GM18873 (cell line): ENCODE data around the gene KCTD15.

ENCODE experiments used
- ATAC-seq: cut with Tn5 transposase; IDR thresholded peaks from one replicate; pipeline ENCODE4 v1.9.1; 2021; ENCODE audit warnings: mild to moderate bottlenecking, moderate library complexity, moderate number of reproducible peaks; ENCODE audit not compliant: unreplicated experiment, low FRiP score

Gene KCTD15

DNA sequence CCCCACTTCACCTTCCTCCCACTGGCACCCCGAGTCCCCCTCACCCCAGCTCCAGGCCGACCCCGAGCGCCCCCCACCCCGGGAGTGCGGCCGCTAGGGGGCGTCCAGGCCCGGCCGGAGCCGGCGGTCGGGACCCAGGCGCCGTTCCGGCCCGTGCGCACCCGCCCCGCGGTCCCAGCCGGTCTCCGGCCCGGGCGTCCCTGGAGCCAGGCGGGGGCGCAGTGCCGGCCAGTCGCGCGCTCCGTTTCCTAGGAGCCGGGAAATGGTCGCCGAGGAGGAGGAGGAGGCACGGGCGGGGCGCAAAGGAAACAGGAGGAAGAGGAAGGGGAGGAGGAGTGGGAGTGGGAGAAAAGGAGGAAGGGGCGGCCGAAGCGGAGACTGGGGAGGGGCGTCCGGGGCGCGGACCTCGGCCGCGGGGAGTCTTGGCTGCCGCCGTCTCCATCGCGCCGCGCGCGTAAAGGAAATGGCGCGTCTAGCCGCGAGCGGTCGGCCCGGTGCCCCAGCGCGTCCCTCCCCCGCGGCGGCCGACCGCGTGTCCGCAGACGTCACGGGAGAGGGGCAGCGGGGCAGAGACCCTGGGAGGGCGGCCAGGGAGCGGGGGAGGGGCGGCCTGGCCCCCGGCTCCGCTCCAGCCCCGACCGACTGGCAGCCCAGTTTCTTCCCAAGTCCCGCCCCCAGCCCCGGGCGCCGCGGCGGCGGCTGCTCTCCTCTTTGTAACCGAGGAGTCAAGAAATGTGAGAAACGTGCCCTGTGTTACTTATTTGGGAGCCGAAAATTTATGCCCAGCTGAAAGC lies 1.1 kb upstream of the KCTD15 start:
- no peak for ATAC-seq

- ATAC-seq: no peak
Observed at GRCh38 chr19:33797802-33798671, 1.4 kb downstream of the KCTD15 start.

DNA sequence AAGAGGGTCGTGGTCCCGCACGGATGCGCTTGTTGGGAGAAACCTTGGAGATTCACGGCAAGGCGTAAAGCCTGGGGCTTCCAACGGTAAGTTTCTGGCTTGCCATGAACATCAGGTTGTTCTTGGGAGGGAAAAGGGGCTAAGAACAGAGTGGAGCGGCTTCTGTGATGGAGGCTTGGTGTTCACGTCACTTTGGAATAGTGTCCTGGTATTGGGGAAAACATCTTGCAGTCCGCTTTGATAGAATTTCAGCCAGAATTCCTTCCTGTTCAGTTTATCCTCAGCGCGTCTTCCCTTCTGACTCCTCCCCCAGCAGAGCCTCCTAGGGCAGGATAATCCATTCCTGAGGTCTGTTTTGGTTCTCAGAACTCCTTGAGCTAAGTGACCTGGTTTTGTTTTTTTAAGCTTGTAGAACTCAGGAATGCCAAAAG lies 2.0 kb downstream of the KCTD15 start:
- ATAC-seq: no peak

GRCh38 chr19:33799476-33799875 lies 2.8 kb downstream of the KCTD15 start:
- no peak for ATAC-seq

- ATAC-seq: no peak
Observed at GRCh38 chr19:33800012-33800680, 3.5 kb downstream of the KCTD15 start.

GRCh38 chr19:33801411-33801810 lies 4.7 kb downstream of the KCTD15 start:
- no peak for ATAC-seq

- ATAC-seq: no peak
Observed at GRCh38 chr19:33802001-33802400, 5.3 kb downstream of the KCTD15 start.

DNA sequence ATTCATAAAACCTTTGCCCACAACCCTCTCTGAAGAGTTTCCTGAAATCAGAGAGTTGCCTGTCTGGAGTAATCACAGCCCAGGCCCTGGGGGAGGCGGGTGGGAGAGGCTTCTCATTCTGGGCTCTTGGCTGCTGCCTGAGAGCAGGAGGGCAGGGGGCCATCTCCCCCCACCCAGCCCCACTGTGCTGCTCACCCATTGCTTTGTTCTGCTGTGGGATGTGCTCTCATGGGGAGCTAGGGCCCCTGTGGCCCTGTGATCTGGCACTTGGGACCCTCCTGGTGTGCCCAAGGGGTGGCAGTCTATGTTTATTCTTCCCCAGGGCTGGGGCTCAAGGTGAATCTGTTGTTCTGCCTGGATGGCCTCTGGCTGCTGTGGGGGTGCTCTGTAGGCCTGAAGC lies 6.1 kb downstream of the KCTD15 start:
- ATAC-seq: no peak

DNA sequence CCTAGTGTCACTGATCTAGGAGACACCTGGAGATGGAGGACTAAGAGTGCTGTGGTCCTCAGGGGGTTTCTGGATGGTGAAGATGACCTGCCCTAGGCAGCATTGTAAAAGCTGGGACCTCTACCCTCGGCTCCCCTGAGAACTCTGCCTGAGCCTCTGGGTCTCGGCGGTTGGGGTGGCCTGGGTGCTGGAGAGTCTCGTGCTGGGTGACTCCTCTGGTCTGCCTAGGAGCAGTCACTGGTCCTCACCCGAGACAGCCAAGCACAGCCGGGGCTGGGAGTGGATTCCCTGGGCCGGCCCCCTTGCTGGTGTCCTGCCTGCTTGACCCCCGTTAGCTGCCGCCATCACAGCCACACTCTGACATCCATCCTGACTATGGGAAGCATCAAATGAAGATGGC lies 6.7 kb downstream of the KCTD15 start:
- no peak for ATAC-seq

GRCh38 chr19:33804021-33804799 lies 7.5 kb downstream of the KCTD15 start:
- ATAC-seq: no peak

DNA sequence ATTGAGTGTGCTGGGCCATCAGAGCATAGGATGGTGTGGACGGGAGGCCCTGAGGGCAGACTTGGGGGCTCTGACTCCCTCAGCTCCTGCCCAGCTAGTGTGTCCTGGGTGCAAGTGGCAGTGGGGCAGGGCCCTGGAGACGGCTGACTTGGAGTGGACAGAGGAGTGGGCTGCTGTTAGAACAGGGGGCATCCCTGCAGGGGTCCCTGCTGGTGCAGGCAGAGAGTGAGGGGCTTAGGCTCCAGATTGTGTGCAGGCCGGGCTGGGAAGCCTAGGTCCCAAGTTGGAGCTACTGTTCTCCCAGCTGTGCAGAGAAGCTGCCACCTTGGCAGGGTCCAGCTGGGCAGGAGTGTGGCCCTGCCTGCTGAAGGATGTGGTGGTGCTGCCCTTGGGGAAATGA lies 8.6 kb downstream of the KCTD15 start:
- ATAC-seq: no peak

GRCh38 chr19:33805840-33806433 lies 9.3 kb downstream of the KCTD15 start:
- no peak for ATAC-seq

- no peak for ATAC-seq
Observed at GRCh38 chr19:33806434-33806881, 9.8 kb downstream of the KCTD15 start.

DNA sequence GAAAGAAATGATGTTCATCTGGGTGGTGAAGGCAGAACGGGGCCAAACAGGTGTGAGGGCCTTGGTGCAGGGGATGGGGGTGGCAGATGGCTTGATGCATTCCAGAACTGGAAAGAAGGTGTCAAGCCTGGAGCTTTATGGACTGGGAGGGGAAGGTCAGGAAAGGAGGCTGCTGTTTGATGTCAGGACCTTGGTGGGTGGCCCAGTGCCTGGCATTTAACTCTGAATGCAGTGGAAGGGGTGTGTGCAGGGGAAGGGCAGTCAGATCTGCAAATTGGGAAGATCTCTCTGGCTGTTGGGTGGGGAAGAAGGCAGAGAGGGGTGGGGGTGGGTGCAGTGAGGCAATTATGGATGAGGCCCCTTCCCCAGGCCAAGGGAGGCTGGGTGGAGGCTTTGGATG lies 11.7 kb downstream of the KCTD15 start:
- no peak for ATAC-seq

GRCh38 chr19:33809960-33810359 lies 13.3 kb downstream of the KCTD15 start:
- ATAC-seq: no peak

DNA sequence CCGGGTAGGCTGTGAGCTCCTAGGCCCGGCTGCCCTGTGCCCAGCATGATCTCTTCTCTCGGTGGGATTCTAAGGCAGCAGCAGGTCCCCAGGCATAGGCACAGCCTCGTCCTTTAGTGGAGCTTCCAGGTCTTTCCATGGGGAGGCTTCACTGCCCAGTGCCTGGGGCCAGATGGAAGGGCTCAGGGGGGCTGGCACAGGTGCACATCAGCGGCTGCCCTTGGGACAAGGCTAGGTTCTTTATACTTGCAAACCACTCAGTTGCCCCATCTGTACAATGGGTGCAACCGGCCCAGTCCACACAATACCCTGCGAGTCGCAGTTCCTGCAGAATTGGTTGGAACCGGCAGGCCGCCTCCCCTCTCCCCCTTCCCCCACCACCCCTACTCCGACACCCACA lies 14.2 kb downstream of the KCTD15 start:
- ATAC-seq: no peak

GRCh38 chr19:33811246-33811645 lies 14.6 kb downstream of the KCTD15 start:
- no peak for ATAC-seq

GRCh38 chr19:33811736-33812387 lies 15.2 kb downstream of the KCTD15 start:
- no peak for ATAC-seq
